H1 (cell line): ENCODE data around the gene MAGT1. TPM values are rescaled to one million over a fixed set of nuclear protein-coding genes. Genes with fewer than 3 reads are reported as not detected.

Experiments used
- CEBPB ChIP-seq: IDR thresholded peaks from 2 replicates; pipeline ENCODE4 v1.6.1; 2012; ENCODE audit warnings: low read depth, low read length
- PHF8 ChIP-seq: fragments of 200-600 bp; sonication (generic); conservative IDR thresholded peaks from 2 replicates; pipeline ENCODE4 v1.7.1; 2012; ENCODE audit warnings: low read depth, mild to moderate bottlenecking, inconsistent platforms, low read length, moderate library complexity
- SP2 ChIP-seq: IDR thresholded peaks from 2 replicates; pipeline ENCODE4 v1.6.1; 2012; ENCODE audit warnings: mild to moderate bottlenecking, low read length, inconsistent platforms
- SP4 ChIP-seq: IDR thresholded peaks from 2 replicates; pipeline ENCODE4 v1.6.1; 2012; ENCODE audit warnings: low read length, inconsistent platforms
- polyA plus RNA-seq, 7 experiments: library from polyadenylated mRNA; depleted of rRNA in 3 of 7; stranded (reverse) in 5 of 7; unstranded in 2 of 7; fragments of >200 nt in 5 of 7; fragments of 200-250 nt in 2 of 7; gene quantifications; 1 replicate in 5 of 7; 2 replicates in 1 of 7; 4 replicates in 1 of 7; pipeline versions ENCODE4 v1.2.1 to v1.2.3, GENCODE V29; 2011 to 2013; ENCODE audit warnings: missing spikeins in 2 of 7, mixed read lengths in 2 of 7
- total RNA-seq: library from RNA; stranded (reverse); fragmentation: NEBNext Ultra II Directional; extraction: Animal tissue kit (Norgen Biotek cat#: 25700); gene quantifications from 2 replicates; pipeline ENCODE4 v1.2.1, GENCODE V29; 2021
- TF ChIP-seq, protein P1 (sequence below): fragments of 300-600 bp; sonication (generic); IDR thresholded peaks from 2 replicates; pipeline ENCODE4 v1.7.1; 2012; ENCODE audit warnings: low read length, moderate library complexity, mild to moderate bottlenecking, inconsistent platforms; ENCODE audit not compliant: insufficient replicate concordance

MAGT1 gene
- total and polyA plus RNA-seq, 2 of the 8 experiments (the other 6 are each of a cell fraction or from before 2014, with no cell fraction given): 14.4 to 47.6 TPM

DNA sequence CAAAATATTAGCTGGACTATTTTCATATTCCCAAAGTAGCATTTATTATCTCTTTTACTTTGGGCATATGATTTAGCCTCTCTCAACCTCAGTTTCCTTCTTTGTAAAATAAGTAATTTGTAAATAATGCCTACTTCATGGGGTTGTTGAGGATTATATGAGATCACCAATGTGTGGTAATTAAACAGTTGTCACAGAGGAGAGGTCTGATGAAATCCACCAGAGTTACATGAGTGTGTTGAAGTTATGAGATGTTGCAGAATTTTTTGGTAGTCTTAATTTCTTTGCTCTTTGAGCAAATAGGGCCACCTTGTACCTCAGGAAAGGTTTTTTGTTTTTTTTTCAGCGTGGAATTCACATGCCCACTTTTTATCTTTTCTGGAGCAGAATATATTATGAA, 5.5 kb upstream of the MAGT1 start (continued):
- TF ChIP-seq PHF8 (no peak), SP2 (no peak), CEBPB (no peak), SP4 (no peak)
- TF ChIP-seq, protein P1, sequence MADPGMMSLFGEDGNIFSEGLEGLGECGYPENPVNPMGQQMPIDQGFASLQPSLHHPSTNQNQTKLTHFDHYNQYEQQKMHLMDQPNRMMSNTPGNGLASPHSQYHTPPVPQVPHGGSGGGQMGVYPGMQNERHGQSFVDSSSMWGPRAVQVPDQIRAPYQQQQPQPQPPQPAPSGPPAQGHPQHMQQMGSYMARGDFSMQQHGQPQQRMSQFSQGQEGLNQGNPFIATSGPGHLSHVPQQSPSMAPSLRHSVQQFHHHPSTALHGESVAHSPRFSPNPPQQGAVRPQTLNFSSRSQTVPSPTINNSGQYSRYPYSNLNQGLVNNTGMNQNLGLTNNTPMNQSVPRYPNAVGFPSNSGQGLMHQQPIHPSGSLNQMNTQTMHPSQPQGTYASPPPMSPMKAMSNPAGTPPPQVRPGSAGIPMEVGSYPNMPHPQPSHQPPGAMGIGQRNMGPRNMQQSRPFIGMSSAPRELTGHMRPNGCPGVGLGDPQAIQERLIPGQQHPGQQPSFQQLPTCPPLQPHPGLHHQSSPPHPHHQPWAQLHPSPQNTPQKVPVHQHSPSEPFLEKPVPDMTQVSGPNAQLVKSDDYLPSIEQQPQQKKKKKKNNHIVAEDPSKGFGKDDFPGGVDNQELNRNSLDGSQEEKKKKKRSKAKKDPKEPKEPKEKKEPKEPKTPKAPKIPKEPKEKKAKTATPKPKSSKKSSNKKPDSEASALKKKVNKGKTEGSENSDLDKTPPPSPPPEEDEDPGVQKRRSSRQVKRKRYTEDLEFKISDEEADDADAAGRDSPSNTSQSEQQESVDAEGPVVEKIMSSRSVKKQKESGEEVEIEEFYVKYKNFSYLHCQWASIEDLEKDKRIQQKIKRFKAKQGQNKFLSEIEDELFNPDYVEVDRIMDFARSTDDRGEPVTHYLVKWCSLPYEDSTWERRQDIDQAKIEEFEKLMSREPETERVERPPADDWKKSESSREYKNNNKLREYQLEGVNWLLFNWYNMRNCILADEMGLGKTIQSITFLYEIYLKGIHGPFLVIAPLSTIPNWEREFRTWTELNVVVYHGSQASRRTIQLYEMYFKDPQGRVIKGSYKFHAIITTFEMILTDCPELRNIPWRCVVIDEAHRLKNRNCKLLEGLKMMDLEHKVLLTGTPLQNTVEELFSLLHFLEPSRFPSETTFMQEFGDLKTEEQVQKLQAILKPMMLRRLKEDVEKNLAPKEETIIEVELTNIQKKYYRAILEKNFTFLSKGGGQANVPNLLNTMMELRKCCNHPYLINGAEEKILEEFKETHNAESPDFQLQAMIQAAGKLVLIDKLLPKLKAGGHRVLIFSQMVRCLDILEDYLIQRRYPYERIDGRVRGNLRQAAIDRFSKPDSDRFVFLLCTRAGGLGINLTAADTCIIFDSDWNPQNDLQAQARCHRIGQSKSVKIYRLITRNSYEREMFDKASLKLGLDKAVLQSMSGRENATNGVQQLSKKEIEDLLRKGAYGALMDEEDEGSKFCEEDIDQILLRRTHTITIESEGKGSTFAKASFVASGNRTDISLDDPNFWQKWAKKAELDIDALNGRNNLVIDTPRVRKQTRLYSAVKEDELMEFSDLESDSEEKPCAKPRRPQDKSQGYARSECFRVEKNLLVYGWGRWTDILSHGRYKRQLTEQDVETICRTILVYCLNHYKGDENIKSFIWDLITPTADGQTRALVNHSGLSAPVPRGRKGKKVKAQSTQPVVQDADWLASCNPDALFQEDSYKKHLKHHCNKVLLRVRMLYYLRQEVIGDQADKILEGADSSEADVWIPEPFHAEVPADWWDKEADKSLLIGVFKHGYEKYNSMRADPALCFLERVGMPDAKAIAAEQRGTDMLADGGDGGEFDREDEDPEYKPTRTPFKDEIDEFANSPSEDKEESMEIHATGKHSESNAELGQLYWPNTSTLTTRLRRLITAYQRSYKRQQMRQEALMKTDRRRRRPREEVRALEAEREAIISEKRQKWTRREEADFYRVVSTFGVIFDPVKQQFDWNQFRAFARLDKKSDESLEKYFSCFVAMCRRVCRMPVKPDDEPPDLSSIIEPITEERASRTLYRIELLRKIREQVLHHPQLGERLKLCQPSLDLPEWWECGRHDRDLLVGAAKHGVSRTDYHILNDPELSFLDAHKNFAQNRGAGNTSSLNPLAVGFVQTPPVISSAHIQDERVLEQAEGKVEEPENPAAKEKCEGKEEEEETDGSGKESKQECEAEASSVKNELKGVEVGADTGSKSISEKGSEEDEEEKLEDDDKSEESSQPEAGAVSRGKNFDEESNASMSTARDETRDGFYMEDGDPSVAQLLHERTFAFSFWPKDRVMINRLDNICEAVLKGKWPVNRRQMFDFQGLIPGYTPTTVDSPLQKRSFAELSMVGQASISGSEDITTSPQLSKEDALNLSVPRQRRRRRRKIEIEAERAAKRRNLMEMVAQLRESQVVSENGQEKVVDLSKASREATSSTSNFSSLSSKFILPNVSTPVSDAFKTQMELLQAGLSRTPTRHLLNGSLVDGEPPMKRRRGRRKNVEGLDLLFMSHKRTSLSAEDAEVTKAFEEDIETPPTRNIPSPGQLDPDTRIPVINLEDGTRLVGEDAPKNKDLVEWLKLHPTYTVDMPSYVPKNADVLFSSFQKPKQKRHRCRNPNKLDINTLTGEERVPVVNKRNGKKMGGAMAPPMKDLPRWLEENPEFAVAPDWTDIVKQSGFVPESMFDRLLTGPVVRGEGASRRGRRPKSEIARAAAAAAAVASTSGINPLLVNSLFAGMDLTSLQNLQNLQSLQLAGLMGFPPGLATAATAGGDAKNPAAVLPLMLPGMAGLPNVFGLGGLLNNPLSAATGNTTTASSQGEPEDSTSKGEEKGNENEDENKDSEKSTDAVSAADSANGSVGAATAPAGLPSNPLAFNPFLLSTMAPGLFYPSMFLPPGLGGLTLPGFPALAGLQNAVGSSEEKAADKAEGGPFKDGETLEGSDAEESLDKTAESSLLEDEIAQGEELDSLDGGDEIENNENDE: no peak
